Tibial nerve (tissue), 4 donors: ENCODE data around the gene YPEL2.

ENCODE experiments used
- CTCF ChIP-seq, 5 experiments: fragments of 200-600 bp in 3 of 5; fragments of 450-650 bp in 2 of 5; sonication (generic) in 3 of 5; IDR thresholded peaks; one replicate each; pipeline ENCODE4 v1.5.1; 2016 to 2019; ENCODE audit warnings: antibody characterized with exemption in 5 of 5, mild to moderate bottlenecking in 3 of 5, moderate library complexity in 2 of 5
- EP300 ChIP-seq, 2 donors: sonication (generic); formaldehyde crosslinking; IDR thresholded peaks; one replicate each; pipeline ENCODE4 v1.6.1; 2017; ENCODE audit warnings: antibody characterized with exemption in 2 of 2, mild to moderate bottlenecking in 1 of 2
- POLR2A ChIP-seq, 2 donors: fragments of 450-650 bp; IDR thresholded peaks; one replicate each; pipeline ENCODE4 v1.6.1; 2017; ENCODE audit warnings: antibody characterized with exemption in 2 of 2, mild to moderate bottlenecking in 2 of 2, moderate library complexity in 2 of 2

GRCh38 chr17:59374612-59375011 is 43.2 kb downstream of the YPEL2 start:
- TF ChIP-seq CTCF (IDR thresholded peaks at IDR 0.05), result no peak
- TF ChIP-seq EP300 (IDR thresholded peaks at IDR 0.05), result no peak
- no peak for TF ChIP-seq POLR2A (IDR thresholded peaks at IDR 0.05)
